ENCODE measurements around the gene CHAD. TPM values are rescaled to one million over a fixed set of nuclear protein-coding genes. Genes with fewer than 3 reads are reported as not detected.

Gene CHAD
- total RNA-seq, 1 experiment from 2014 or later = 0.57 TPM

- Mint-ChIP-seq H3K36me3 (ENCODE audit: insufficient read depth in 1 of 3, low read depth in 3 of 3) (no peaks in the 10 kb centered on the region), H3K4me3 (peak overlapping the region; percentile 85 to 94), H3K27me3 (ENCODE audit: low read depth) (peaks cover 16% of the 10 kb centered on the region), H3K27ac (peak overlapping the region; percentile 45 to 83 (median 77); a peak in 6 of 7 replicates), H3K4me1 (peaks cover 20 to 32% of the 10 kb centered on the region in 2 experiments), H3K9me3 (no peaks in the 10 kb centered on the region; a peak in 2 of 5 replicates)
- H3K27me3 ChIP-seq (ENCODE audit: insufficient read depth, low read length) = no peaks in the 10 kb centered on the region; the same call in 1 of the 2 replicates
- no peak overlapping the region for H2BK12ac ChIP-seq (ENCODE audit: insufficient read length, low read depth, low read length)
- no peak overlapping the region for H3K18ac ChIP-seq (ENCODE audit: insufficient read length, low read depth, low read length)
- no peak overlapping the region for H4K91ac ChIP-seq (ENCODE audit: insufficient read length, low read depth, low read length)
- H2BK20ac ChIP-seq (ENCODE audit: low read depth, low read length, poor library complexity, severe bottlenecking) = no peak overlapping the region
- peaks cover 2% of the 10 kb centered on the region; the same call in 1 of the 2 replicates for H3K4me1 ChIP-seq (ENCODE audit: insufficient read depth, low read length)
- no peak for TF ChIP-seq CTCF (conservative IDR thresholded peaks at IDR 0.05)
- H3K14ac ChIP-seq (ENCODE audit: insufficient read depth, low read length) = peak overlapping the region; percentile 62; the same call in 1 of the 2 replicates
- no peak overlapping the region for H2AK5ac ChIP-seq (ENCODE audit: insufficient read length, low read length)
- no peak overlapping the region for H4K8ac ChIP-seq (replicated peaks; ENCODE audit: insufficient read length, low read depth, low read length)
- no peaks in the 10 kb centered on the region for H3K9me3 ChIP-seq (ENCODE audit: control insufficient read depth, low read depth, low read length)
- H2BK120ac ChIP-seq (ENCODE audit: low read depth, low read length, poor library complexity, severe bottlenecking) = no peak overlapping the region
- H3K56ac ChIP-seq (ENCODE audit: insufficient read length, low read depth, low read length) = no peak overlapping the region
- no peak overlapping the region for H3K23ac ChIP-seq (ENCODE audit: insufficient read length, low read depth, low read length)
- no peaks in the 10 kb centered on the region for H3K79me1 ChIP-seq (ENCODE audit: insufficient read depth, low read depth, low read length, poor library complexity, severe bottlenecking)
- no peaks in the 10 kb centered on the region for H4K20me1 ChIP-seq (ENCODE audit: control insufficient read depth, insufficient read depth, insufficient read length)
- no peak overlapping the region for H2BK5ac ChIP-seq (ENCODE audit: insufficient read length, low read length)
- H3K27ac ChIP-seq (ENCODE audit: insufficient read length, low read depth, low read length) = no peak overlapping the region
- H3K23me2 ChIP-seq (ENCODE audit: insufficient read length, low read depth, low read length, poor library complexity, severe bottlenecking) = peaks cover 5% of the 10 kb centered on the region
- no CpG with 5 or more reads among the region's 32 CpGs for WGBS (ENCODE audit: extremely low coverage, insufficient read length, low lambda C conversion rate)
- H2BK15ac ChIP-seq (ENCODE audit: low read depth, low read length) = no peak overlapping the region
- no peaks in the 10 kb centered on the region for H3K79me2 ChIP-seq (ENCODE audit: insufficient read depth, low read length)
- H3K9ac ChIP-seq (ENCODE audit: extremely low read depth, insufficient read length, low read length) = peak overlapping the region; percentile 47
- no peak overlapping the region for H4K5ac ChIP-seq (ENCODE audit: insufficient read length, low read depth, low read length)
- H3T11ph ChIP-seq (ENCODE audit: low read length) = no peak overlapping the region
- no peak overlapping the region for H3K4ac ChIP-seq (ENCODE audit: low read depth, low read length)
- no peak for DNase-seq
- H3K4me2 ChIP-seq (ENCODE audit: insufficient read depth, insufficient read length, low read length) = peak overlapping the region; percentile 84
- H2AFZ ChIP-seq (ENCODE audit: low read length) = no peak overlapping the region
Measured at GRCh38 chr17:50508573-50509460, 40.1 kb upstream of the CHAD start.

All from H9 (cell line).